Natural killer cell (primary cell): ENCODE measurements around the gene HDAC4. TPM values are rescaled to one million over a fixed set of nuclear protein-coding genes. Genes with fewer than 3 reads are reported as not detected.
A peak's percentile ranks its signal among the peaks of the same experiment; 100 is the strongest.

Experiments used
- ATAC-seq, 3 donors: fragments of 150-1000 bp in 2 of 3; fragments of 200-7000 bp in 1 of 3; cut with Tn5 transposase; 1 replicate in 1 of 3; 2 replicates in 2 of 3; pipeline ENCODE4 v1.10.0; 2021; ENCODE audit warnings: mild to moderate bottlenecking in 2 of 3, moderate library complexity in 2 of 3
- DNase-seq, 2 donors: peaks; one replicate each; pipeline versions ENCODE4 v3.0.0 to v3.0.0-alpha.2; 2013 to 2021; ENCODE audit warnings: mixed read lengths in 1 of 2
- H3K27ac ChIP-seq: one replicate; pipeline ENCODE4 v1.5.1; 2013; ENCODE audit warnings: mild to moderate bottlenecking, low read length
- H3K27me3 ChIP-seq: one replicate; pipeline ENCODE4 v1.6.1; 2013; ENCODE audit warnings: low read length; ENCODE audit not compliant: control insufficient read depth, insufficient read depth
- H3K36me3 ChIP-seq: one replicate; pipeline ENCODE4 v1.6.1; 2013; ENCODE audit warnings: low read length; ENCODE audit not compliant: control insufficient read depth, insufficient read depth
- H3K4me1 ChIP-seq: one replicate; pipeline ENCODE4 v1.6.1; 2013; ENCODE audit warnings: low read length; ENCODE audit not compliant: control insufficient read depth, insufficient read depth
- H3K4me3 ChIP-seq: one replicate; pipeline ENCODE4 v1.5.1; 2013; ENCODE audit warnings: low read length
- H3K9me3 ChIP-seq: one replicate; pipeline ENCODE4 v1.6.1; 2013; ENCODE audit warnings: low read length; ENCODE audit not compliant: control insufficient read depth, insufficient read depth
- H3K27ac Mint-ChIP-seq, 2 donors: one replicate each; pipeline ENCODE4 v1.8.0; 2022; ENCODE audit warnings: mild to moderate bottlenecking in 2 of 2, mixed read lengths in 2 of 2, moderate library complexity in 1 of 2
- H3K27me3 Mint-ChIP-seq, 2 donors: one replicate each; pipeline ENCODE4 v1.8.0; 2022; ENCODE audit warnings: low read depth in 2 of 2, mixed read lengths in 2 of 2
- H3K36me3 Mint-ChIP-seq: one replicate; pipeline ENCODE4 v1.8.0; 2022; ENCODE audit warnings: mixed read lengths
- H3K4me1 Mint-ChIP-seq, 2 donors: one replicate each; pipeline ENCODE4 v1.8.0; 2022; ENCODE audit warnings: mixed read lengths in 2 of 2
- H3K4me3 Mint-ChIP-seq: one replicate; pipeline ENCODE4 v1.8.0; 2022; ENCODE audit warnings: mild to moderate bottlenecking, moderate library complexity, mixed read lengths
- H3K9me3 Mint-ChIP-seq, 2 donors: one replicate each; pipeline ENCODE4 v1.8.0; 2022; ENCODE audit warnings: mixed read lengths in 2 of 2
- WGBS: methylation state at CpG from one replicate; pipeline ENCODE4 v1.1.7; 2013; ENCODE audit warnings: missing lambda C conversion rate; ENCODE audit not compliant: insufficient coverage; 5-methylcytosine and 5-hydroxymethylcytosine counted together
- intact Hi-C: fragments of 100-400 bp; cut with micrococcal nuclease; formaldehyde crosslinking; loops from one replicate; pipeline ENCODE4 v1.14.2; 2022
- total RNA-seq, 4 donors: library from RNA; stranded (reverse); fragments of 120-200 nt in 1 of 4; gene quantifications; one replicate each; pipeline versions ENCODE4 v1.2.3 to v1.2.4, GENCODE V29; 2013 to 2022
- TF ChIP-seq, protein P1 (sequence below): fragments of 200-600 bp; IDR thresholded peaks from one replicate; pipeline ENCODE4 v1.8.0; 2022; ENCODE audit warnings: antibody characterized with exemption

HDAC4 gene
- total RNA-seq, 3 donors from 2014 or later (not counting 1 experiment from before 2014, with no cell fraction given): 74.9 to 105 (median 100) TPM

DNA sequence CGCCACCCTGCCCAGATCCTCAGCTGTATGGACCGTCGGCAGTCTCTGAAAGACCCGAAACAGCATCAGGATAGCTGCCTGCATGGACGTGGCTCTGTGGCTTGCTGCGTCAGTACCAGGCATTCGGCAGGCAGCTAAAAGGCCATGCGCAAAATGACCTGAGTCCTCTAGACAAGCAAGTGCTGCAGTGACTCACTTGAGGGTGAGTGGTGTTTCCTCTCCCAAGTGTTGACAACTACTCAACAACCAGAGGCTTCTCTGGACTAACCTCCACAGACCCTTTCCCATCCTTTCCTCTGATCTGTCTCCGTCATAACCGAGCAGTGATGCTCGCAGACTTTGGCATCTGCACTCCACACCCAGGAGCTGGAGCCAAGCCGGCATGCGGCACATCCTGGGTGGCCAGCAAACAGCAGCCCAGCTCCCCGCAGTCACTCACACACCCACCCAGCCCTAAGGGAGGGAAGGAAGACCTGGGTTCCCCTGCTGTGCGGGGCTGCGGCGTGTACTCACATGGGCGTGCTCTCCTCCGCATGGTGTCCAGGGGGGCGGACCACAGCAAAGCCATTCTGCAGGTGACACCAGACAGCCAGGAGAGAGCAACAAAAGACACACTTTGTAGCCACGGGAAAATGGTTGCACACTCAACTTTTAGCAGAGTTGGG is 313.6 kb downstream of the HDAC4 start:
- no peaks in the 10 kb centered on the region for H3K27me3 Mint-ChIP-seq
- no peaks in the 10 kb centered on the region for H3K9me3 Mint-ChIP-seq
- no peaks in the 10 kb centered on the region for H3K36me3 Mint-ChIP-seq
- Histone ChIP-seq H3K27ac (no peak overlapping the region), H3K36me3 (peaks cover 25% of the 10 kb centered on the region), H3K4me3 (no peak overlapping the region), H3K9me3 (no peaks in the 10 kb centered on the region), H3K4me1 (no peaks in the 10 kb centered on the region), H3K27me3 (no peaks in the 10 kb centered on the region)
- intact Hi-C loops: no loop called here
- H3K4me1 Mint-ChIP-seq: peaks cover 7 to 16% of the 10 kb centered on the region in 2 donors
- DNase-seq (no peak), ATAC-seq (no peak)
- no peak overlapping the region for H3K4me3 Mint-ChIP-seq
- TF ChIP-seq, protein P1, sequence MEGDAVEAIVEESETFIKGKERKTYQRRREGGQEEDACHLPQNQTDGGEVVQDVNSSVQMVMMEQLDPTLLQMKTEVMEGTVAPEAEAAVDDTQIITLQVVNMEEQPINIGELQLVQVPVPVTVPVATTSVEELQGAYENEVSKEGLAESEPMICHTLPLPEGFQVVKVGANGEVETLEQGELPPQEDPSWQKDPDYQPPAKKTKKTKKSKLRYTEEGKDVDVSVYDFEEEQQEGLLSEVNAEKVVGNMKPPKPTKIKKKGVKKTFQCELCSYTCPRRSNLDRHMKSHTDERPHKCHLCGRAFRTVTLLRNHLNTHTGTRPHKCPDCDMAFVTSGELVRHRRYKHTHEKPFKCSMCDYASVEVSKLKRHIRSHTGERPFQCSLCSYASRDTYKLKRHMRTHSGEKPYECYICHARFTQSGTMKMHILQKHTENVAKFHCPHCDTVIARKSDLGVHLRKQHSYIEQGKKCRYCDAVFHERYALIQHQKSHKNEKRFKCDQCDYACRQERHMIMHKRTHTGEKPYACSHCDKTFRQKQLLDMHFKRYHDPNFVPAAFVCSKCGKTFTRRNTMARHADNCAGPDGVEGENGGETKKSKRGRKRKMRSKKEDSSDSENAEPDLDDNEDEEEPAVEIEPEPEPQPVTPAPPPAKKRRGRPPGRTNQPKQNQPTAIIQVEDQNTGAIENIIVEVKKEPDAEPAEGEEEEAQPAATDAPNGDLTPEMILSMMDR: no peak
- H3K27ac Mint-ChIP-seq: peak overlapping the region in 1 of 2 donors; percentile 72
- 97% methylated on average over 21 of the region's 21 CpGs for WGBS

DNA sequence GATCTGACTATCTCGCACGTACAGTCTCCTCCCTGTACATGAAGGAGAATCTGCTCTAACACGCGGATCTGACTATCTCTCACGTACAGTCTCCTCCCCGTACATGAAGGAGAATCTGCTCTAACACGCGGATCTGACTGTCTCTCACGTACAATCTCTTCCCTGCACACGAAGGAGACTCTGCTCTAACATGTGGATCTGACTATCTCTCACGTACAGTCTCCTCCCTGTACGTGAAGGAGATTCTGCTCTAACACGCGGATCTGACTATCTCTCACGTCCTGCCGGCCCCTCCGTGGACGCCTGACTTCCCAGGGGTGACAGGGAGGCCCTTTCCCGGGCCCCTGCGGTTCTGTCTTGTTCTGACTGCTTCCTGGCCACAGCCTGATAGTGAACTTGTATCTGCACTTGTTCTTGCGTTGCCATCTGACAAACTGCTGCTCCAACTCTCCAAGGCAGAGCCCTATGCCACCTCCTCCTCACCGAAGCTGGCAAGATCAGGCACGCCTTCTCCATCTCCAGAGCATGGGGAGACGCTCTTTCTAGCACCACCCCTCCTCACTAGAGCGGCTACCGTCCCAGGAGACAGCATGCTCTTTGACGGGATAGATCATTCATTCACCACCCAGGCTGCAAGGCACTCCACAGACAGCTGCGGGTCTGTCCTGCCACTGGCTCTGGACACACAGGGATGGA is 314.3 kb downstream of the HDAC4 start:
- peaks cover 31% of the 10 kb centered on the region for H3K36me3 ChIP-seq
- no peaks in the 10 kb centered on the region for H3K36me3 Mint-ChIP-seq
- no peak overlapping the region for H3K4me3 Mint-ChIP-seq
- H3K4me1 Mint-ChIP-seq: peaks cover 7 to 16% of the 10 kb centered on the region in 2 donors
- H3K27me3 ChIP-seq: no peaks in the 10 kb centered on the region
- ATAC-seq (no peak), DNase-seq (no peak)
- no peak overlapping the region for H3K4me3 ChIP-seq
- TF ChIP-seq, protein P1: no peak
- H3K9me3 ChIP-seq: no peaks in the 10 kb centered on the region
- H3K27ac Mint-ChIP-seq: peak overlapping the region in 1 of 2 donors; percentile 72
- H3K9me3 Mint-ChIP-seq: no peaks in the 10 kb centered on the region
- no peaks in the 10 kb centered on the region for H3K4me1 ChIP-seq
- no peaks in the 10 kb centered on the region for H3K27me3 Mint-ChIP-seq
- 97% methylated on average over 28 of the region's 28 CpGs for WGBS
- no peak overlapping the region for H3K27ac ChIP-seq
- intact Hi-C loops: no loop called here

DNA sequence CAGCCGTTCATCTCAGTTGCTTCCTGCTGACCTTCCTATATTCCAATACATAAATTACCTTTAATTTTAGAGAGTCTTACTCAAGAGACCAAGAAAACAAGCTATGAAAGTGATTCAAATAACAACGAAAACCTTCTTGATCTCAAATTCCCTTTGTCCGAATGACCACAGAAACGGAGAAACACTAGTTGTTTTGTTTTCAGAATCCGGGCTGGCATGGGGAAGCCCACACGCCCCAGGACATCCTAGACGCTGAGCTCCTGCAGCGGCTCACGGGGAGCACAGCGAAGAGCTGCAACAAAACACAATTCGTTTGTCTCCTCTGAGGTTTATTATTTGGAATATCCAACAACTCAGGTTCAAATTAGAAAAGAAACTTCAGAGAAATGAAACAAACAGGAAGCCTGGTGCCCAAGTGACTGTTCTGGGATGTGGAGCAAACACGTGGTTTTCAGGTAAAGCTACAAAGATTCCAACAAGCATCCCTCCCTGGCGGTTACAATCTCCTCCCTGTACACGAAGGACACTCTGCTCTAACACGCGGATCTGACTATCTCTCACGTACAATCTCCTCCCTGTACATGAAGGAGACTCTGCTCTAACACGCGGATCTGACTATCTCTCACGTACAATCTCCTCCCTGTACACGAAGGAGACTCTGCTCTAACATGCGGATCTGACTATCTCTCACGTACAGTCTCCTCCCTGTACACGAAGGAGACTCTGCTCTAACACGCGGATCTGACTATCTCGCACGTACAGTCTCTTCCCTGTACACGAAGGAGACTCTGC is 315.4 kb downstream of the HDAC4 start:
- Histone ChIP-seq H3K9me3 (no peaks in the 10 kb centered on the region), H3K36me3 (peaks cover 39% of the 10 kb centered on the region), H3K27me3 (no peaks in the 10 kb centered on the region), H3K4me1 (no peaks in the 10 kb centered on the region), H3K4me3 (no peak overlapping the region), H3K27ac (no peak overlapping the region)
- no peak for ATAC-seq
- intact Hi-C loops: no loop called here
- H3K4me3 Mint-ChIP-seq: no peak overlapping the region
- H3K27me3 Mint-ChIP-seq: no peaks in the 10 kb centered on the region
- H3K9me3 Mint-ChIP-seq: no peaks in the 10 kb centered on the region
- 95% methylated on average over 23 of the region's 29 CpGs for WGBS
- H3K27ac Mint-ChIP-seq: no peak overlapping the region
- H3K4me1 Mint-ChIP-seq: peaks cover 11 to 16% of the 10 kb centered on the region in 2 donors
- H3K36me3 Mint-ChIP-seq: no peaks in the 10 kb centered on the region
- TF ChIP-seq, protein P1: no peak
- no peak for DNase-seq
